ENCODE results near the gene MYL5. TPM values are rescaled to one million over a fixed set of nuclear protein-coding genes. Genes with fewer than 3 reads are reported as not detected.

The MYL5 gene
- total and polyA plus RNA-seq, 4 donors, result 2.4 to 5.0 (median 4.7) TPM

- no peak for TF ChIP-seq SP1 (IDR thresholded peaks at IDR 0.05)
- TF ChIP-seq ZBTB33 (IDR thresholded peaks at IDR 0.05), result no peak
- no peak for TF ChIP-seq FOXA1 (IDR thresholded peaks at IDR 0.05)
- no peak for TF ChIP-seq ATF3 (IDR thresholded peaks at IDR 0.05)
- no peak for TF ChIP-seq JUND (IDR thresholded peaks at IDR 0.05)
- H3K4me3 ChIP-seq (ENCODE audit: low read depth in 1 of 3, low read length in 3 of 3), result no peak overlapping the region
- H3K27ac ChIP-seq (ENCODE audit: low read depth in 1 of 2, low read length in 2 of 2), result no peak overlapping the region
- 82% methylated on average over 22 of the region's 22 CpGs for WGBS
- peaks cover 0 to 4% (median 0%) of the 10 kb centered on the region in 4 donors for H3K9me3 ChIP-seq (ENCODE audit: control insufficient read depth in 4 of 4, low read length in 3 of 4)
- H3K27me3 ChIP-seq (ENCODE audit: control insufficient read depth in 4 of 4, insufficient read depth in 4 of 4, low read length in 3 of 4), result peaks cover 0 to 4% (median 0%) of the 10 kb centered on the region in 4 donors
- no peak for DNase-seq (ENCODE audit: low spot score)
- no peak overlapping the region for H3K9ac ChIP-seq (ENCODE audit: low read depth in 1 of 2, low read length in 2 of 2)
- no peaks in the 10 kb centered on the region for H3K4me1 ChIP-seq (ENCODE audit: control insufficient read depth in 4 of 4, insufficient read depth in 4 of 4, low read length in 3 of 4)
- H3K36me3 ChIP-seq (ENCODE audit: control insufficient read depth in 4 of 4, insufficient read depth in 3 of 4, low read depth in 1 of 4, low read length in 3 of 4), result no peaks in the 10 kb centered on the region
Observed at GRCh38 chr4:635851-636627, 38.3 kb upstream of the MYL5 start.

GRCh38 chr4:636628-637159, 37.6 kb upstream of the MYL5 start:
- no peaks in the 10 kb centered on the region for H3K36me3 ChIP-seq (ENCODE audit: control insufficient read depth in 4 of 4, insufficient read depth in 3 of 4, low read depth in 1 of 4, low read length in 3 of 4)
- H3K9ac ChIP-seq (ENCODE audit: low read depth in 1 of 2, low read length in 2 of 2), result no peak overlapping the region
- no peak for DNase-seq (ENCODE audit: low spot score)
- WGBS, result 77% methylated on average over 13 of the region's 13 CpGs
- peaks cover 0 to 4% (median 0%) of the 10 kb centered on the region in 4 donors for H3K27me3 ChIP-seq (ENCODE audit: control insufficient read depth in 4 of 4, insufficient read depth in 4 of 4, low read length in 3 of 4)
- TF ChIP-seq YY1 (IDR thresholded peaks at IDR 0.05), result no peak
- TF ChIP-seq ATF3 (IDR thresholded peaks at IDR 0.05), result no peak
- TF ChIP-seq FOXA1 (IDR thresholded peaks at IDR 0.05), result no peak
- no peak for TF ChIP-seq REST (IDR thresholded peaks at IDR 0.05)
- TF ChIP-seq GABPA (IDR thresholded peaks at IDR 0.05 in 1 of 2, conservative IDR thresholded peaks at IDR 0.05 in 1 of 2), result no peak
- no peak for TF ChIP-seq HNF4A (conservative IDR thresholded peaks at IDR 0.05)
- TF ChIP-seq EGR1 (IDR thresholded peaks at IDR 0.05; ENCODE audit: low read depth in 2 of 2), result no peak
- TF ChIP-seq TAF1 (conservative IDR thresholded peaks at IDR 0.05), result no peak
- no peak for TF ChIP-seq CTCF (IDR thresholded peaks at IDR 0.05; ENCODE audit: low read depth, low read length, missing input control)
- no peak for TF ChIP-seq RAD21 (IDR thresholded peaks at IDR 0.05)
- no peak for TF ChIP-seq NR2F2 (IDR thresholded peaks at IDR 0.05)
- no peak for TF ChIP-seq HNF4G (IDR thresholded peaks at IDR 0.05)
- TF ChIP-seq ZBTB33 (IDR thresholded peaks at IDR 0.05), result no peak
- TF ChIP-seq SP1 (IDR thresholded peaks at IDR 0.05), result no peak
- TF ChIP-seq FOXA2 (IDR thresholded peaks at IDR 0.05), result no peak
- no peaks in the 10 kb centered on the region for H3K4me1 ChIP-seq (ENCODE audit: control insufficient read depth in 4 of 4, insufficient read depth in 4 of 4, low read length in 3 of 4)
- no peak overlapping the region for H3K27ac ChIP-seq (ENCODE audit: low read depth in 1 of 2, low read length in 2 of 2)
- H3K9me3 ChIP-seq (ENCODE audit: control insufficient read depth in 4 of 4, low read length in 3 of 4), result peaks cover 0 to 5% (median under 1%) of the 10 kb centered on the region in 4 donors
- no peak overlapping the region for H3K4me3 ChIP-seq (ENCODE audit: low read depth in 1 of 3, low read length in 3 of 3)

Measured in liver (tissue), 9 donors.